Type B pancreatic cell (in vitro differentiated cells): ENCODE results near the gene SVIL. TPM values are rescaled to one million over a fixed set of nuclear protein-coding genes. Genes with fewer than 3 reads are reported as not detected.
"Not testable (repeated sequence)": the region's sequence is repeated elsewhere in the genome, so short reads cannot be mapped to it uniquely, and the experiment has no call there.

ENCODE experiments used
- DNase-seq: peaks from one replicate; pipeline ENCODE4 v3.0.0; 2021; ENCODE audit warnings: mixed read lengths; ENCODE audit not compliant: unreplicated experiment; ENCODE audit errors: extremely low spot score
- H3K27ac Mint-ChIP-seq: 2 replicates; pipeline ENCODE4 v1.8.0; 2021; ENCODE audit warnings: mild to moderate bottlenecking, mixed read lengths
- H3K27me3 Mint-ChIP-seq: 2 replicates; pipeline ENCODE4 v1.8.0; 2021; ENCODE audit warnings: mixed read lengths
- H3K36me3 Mint-ChIP-seq: 2 replicates; pipeline ENCODE4 v1.8.0; 2021; ENCODE audit warnings: mixed read lengths
- H3K4me1 Mint-ChIP-seq: one replicate; pipeline ENCODE4 v1.8.0; 2021; ENCODE audit warnings: mixed read lengths; ENCODE audit not compliant: unreplicated experiment
- H3K4me3 Mint-ChIP-seq: 2 replicates; pipeline ENCODE4 v1.8.0; 2021; ENCODE audit warnings: mild to moderate bottlenecking, mixed read lengths
- H3K9me3 Mint-ChIP-seq: 2 replicates; pipeline ENCODE4 v1.8.0; 2021; ENCODE audit warnings: mixed read lengths
- CTCF ChIP-seq: fragments of 200-600 bp; sonication (generic); conservative IDR thresholded peaks from 2 replicates; pipeline ENCODE4 v1.5.0; 2021; ENCODE audit warnings: antibody characterized with exemption, mild to moderate bottlenecking
- total RNA-seq: library from RNA; stranded (reverse); gene quantifications from 2 replicates; pipeline ENCODE4 v1.2.1, GENCODE V29; 2021; ENCODE audit warnings: low replicate concordance

The SVIL gene
- total RNA-seq, 1 donor from 2014 or later, result 171 TPM

DNA sequence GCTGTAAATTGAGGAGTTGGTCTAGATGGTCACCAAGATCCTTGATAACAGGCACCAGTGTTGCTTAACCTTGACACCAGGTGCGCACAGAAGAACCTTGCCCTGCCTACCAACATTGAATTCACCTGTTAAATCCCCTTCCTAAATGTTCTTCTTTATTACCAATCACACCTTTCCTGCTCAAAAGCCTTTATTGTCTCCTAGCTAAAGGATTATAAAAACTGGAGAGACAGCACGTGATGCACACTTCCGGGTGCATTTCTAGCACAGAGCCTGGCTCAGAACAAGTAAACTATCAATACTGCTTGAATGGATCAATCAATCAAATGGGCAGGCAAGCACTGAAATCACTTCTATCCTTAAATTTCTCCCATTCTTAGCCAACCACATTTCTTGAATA, 56.3 kb downstream of the SVIL start:
- H3K4me3 Mint-ChIP-seq, result no peak overlapping the region
- no peaks in the 10 kb centered on the region for H3K27me3 Mint-ChIP-seq
- H3K9me3 Mint-ChIP-seq, result no peaks in the 10 kb centered on the region
- DNase-seq, result no peak
- H3K4me1 Mint-ChIP-seq, result peaks cover 8% of the 10 kb centered on the region
- no peak for TF ChIP-seq CTCF
- peak overlapping the region; percentile 32 for H3K27ac Mint-ChIP-seq
- H3K36me3 Mint-ChIP-seq, result peaks cover 31% of the 10 kb centered on the region

DNA sequence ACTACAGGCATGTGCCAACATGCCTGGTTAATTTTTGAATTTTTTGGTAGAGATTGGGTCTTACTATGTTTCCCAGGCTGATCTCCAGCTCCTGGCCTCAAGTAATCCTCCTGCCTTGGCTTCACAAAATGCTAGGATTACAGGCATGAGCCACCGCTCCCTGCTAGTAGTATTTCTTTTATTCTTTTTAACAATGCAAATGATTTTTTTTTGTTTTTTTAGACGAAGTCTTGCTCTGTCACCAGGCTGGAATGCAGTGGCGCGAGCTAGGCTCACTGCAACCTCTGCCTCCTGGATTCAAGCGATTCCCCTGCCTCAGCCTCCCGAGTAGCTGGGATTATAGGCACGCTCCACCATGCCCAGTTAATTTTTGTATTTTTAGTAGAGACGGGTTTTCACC, 58.1 kb downstream of the SVIL start:
- DNase-seq, result no peak
- Mint-ChIP-seq H3K27ac (peak overlapping the region; percentile 85), H3K9me3 (no peaks in the 10 kb centered on the region)

GRCh38 chr10:29575098-29575455, 59.7 kb downstream of the SVIL start:
- Mint-ChIP-seq H3K9me3 (no peaks in the 10 kb centered on the region), H3K4me3 (no peak overlapping the region), H3K36me3 (peaks cover 27% of the 10 kb centered on the region), H3K4me1 (peaks cover 9% of the 10 kb centered on the region), H3K27me3 (no peaks in the 10 kb centered on the region), H3K27ac (no peak overlapping the region)
- DNase-seq, result no peak
- TF ChIP-seq CTCF, result no peak

More for the DNA sequence above, 58.1 kb downstream of the SVIL start:
- no peak overlapping the region for H3K4me3 Mint-ChIP-seq
- H3K27me3 Mint-ChIP-seq, result no peaks in the 10 kb centered on the region
- peaks cover 9% of the 10 kb centered on the region for H3K4me1 Mint-ChIP-seq
- H3K36me3 Mint-ChIP-seq, result peaks cover 31% of the 10 kb centered on the region
- TF ChIP-seq CTCF, result no peak

DNA sequence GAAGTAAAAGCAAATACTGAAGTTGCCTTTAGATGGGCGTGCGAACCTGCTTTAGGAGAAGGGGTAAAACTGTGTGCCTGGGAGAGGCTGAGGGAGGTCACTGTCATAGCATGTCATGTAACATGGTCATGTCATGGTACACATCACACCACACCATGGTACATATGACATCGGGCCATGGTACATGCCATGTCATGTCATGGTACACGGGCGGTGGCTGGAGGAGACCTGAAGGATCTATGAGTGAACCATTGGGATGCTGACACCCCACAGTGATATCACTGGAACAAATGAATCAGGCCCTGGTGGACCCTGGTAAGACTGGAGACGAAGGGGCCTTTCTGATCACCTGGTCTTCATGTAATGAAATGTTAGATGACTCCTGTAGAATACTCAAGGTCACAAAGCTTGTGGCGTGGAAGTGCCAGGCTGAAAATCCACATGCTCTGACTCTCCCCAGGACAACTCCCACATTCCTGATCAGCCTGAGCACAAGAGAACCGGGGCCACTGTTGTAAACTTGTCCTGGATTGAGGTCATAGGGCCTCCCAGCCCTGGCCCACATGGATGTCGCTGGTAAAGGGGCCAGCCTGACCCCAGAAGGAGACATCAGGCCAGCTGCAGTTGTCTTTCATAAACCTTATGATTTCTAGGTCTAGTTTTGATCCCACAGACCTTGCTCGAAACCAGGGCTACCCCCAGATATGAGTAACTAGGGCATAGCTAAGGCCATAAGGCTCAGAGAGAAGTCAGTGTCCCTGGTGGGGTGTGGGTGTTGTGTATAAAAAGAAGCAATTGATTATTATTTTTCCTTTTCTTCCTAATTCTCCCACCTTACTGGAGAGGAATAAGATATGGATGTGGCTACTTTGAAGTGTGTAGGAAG, 60.3 kb downstream of the SVIL start:
- peaks cover 27% of the 10 kb centered on the region for H3K36me3 Mint-ChIP-seq
- not testable (repeated sequence) for H3K27me3 Mint-ChIP-seq, H3K4me3 Mint-ChIP-seq, H3K9me3 Mint-ChIP-seq, H3K27ac Mint-ChIP-seq, DNase-seq, H3K4me1 Mint-ChIP-seq

GRCh38 chr10:29570248-29570647, 64.5 kb downstream of the SVIL start:
- not testable (repeated sequence) for H3K9me3 Mint-ChIP-seq, H3K27ac Mint-ChIP-seq, DNase-seq, H3K27me3 Mint-ChIP-seq, H3K4me3 Mint-ChIP-seq
- H3K36me3 Mint-ChIP-seq, result peaks cover 28% of the 10 kb centered on the region
- peaks cover 23% of the 10 kb centered on the region for H3K4me1 Mint-ChIP-seq

- peaks cover 24% of the 10 kb centered on the region for H3K4me1 Mint-ChIP-seq
- no peaks in the 10 kb centered on the region for H3K9me3 Mint-ChIP-seq
- H3K27me3 Mint-ChIP-seq, result no peaks in the 10 kb centered on the region
- DNase-seq, result no peak
- TF ChIP-seq CTCF, result no peak
- H3K27ac Mint-ChIP-seq, result no peak overlapping the region
- H3K36me3 Mint-ChIP-seq, result peaks cover 24% of the 10 kb centered on the region
- H3K4me3 Mint-ChIP-seq, result no peak overlapping the region
Measured at GRCh38 chr10:29569795-29570194, 65.0 kb downstream of the SVIL start.
